ENCODE measurements around the gene FRAS1. TPM values are rescaled to one million over a fixed set of nuclear protein-coding genes. Genes with fewer than 3 reads are reported as not detected.

FRAS1 gene
- total RNA-seq, 4 donors from 2014 or later = 1.0 to 32.5 (median 3.3) TPM

- Histone ChIP-seq H3K27ac (no peak overlapping the region), H3K36me3 (no peaks in the 10 kb centered on the region), H3K9me3 (no peaks in the 10 kb centered on the region), H3K4me1 (no peaks in the 10 kb centered on the region), H3K27me3 (no peaks in the 10 kb centered on the region), H3K4me3 (no peak overlapping the region)
- no peak for DNase-seq
- TF ChIP-seq POLR2A (IDR thresholded peaks at IDR 0.05) = no peak
- intact Hi-C loops (cut with DNase I; ENCODE audit: low total_unique reads) = no loop called here
Measured at GRCh38 chr4:78047366-78047765, 9.8 kb upstream of the FRAS1 start.

- Histone ChIP-seq H3K27ac (peak overlapping the region; percentile 3 to 51), H3K4me1 (no peaks in the 10 kb centered on the region)
- intact Hi-C loops (cut with DNase I; ENCODE audit: low total_unique reads) = no loop called here
Measured at GRCh38 chr4:78056265-78057129, 626 bp upstream of the FRAS1 start.

GRCh38 chr4:78057600-78058550 is 752 bp downstream of the FRAS1 start:
- Histone ChIP-seq H3K9me3 (no peaks in the 10 kb centered on the region), H3K27ac (peak overlapping the region; percentile 5 to 51), H3K36me3 (no peaks in the 10 kb centered on the region), H3K27me3 (no peaks in the 10 kb centered on the region), H3K4me3 (peak overlapping the region; percentile 36 to 46), H3K4me1 (no peaks in the 10 kb centered on the region)
- DNase-seq = peak; percentile 24 to 30
- TF ChIP-seq CTCF (IDR thresholded peaks at IDR 0.05) (no peak), POLR2A (IDR thresholded peaks at IDR 0.05) (no peak)
- intact Hi-C loops (cut with DNase I; ENCODE audit: low total_unique reads) = no loop called here

More at GRCh38 chr4:78056265-78057129, 626 bp upstream of the FRAS1 start:
- Histone ChIP-seq H3K9me3 (no peaks in the 10 kb centered on the region), H3K36me3 (no peaks in the 10 kb centered on the region), H3K4me3 (peak overlapping the region; percentile 36 to 46), H3K27me3 (no peaks in the 10 kb centered on the region)
- TF ChIP-seq POLR2A (IDR thresholded peaks at IDR 0.05) (no peak), CTCF (IDR thresholded peaks at IDR 0.05) (no peak)
- DNase-seq = peak; percentile 56 to 70

GRCh38 chr4:78058591-78059523 is 1.7 kb downstream of the FRAS1 start:
- peak; percentile 17 to 20 for DNase-seq
- Histone ChIP-seq H3K27me3 (no peaks in the 10 kb centered on the region), H3K4me3 (peak overlapping the region; percentile 36 to 46), H3K36me3 (no peaks in the 10 kb centered on the region), H3K4me1 (no peaks in the 10 kb centered on the region), H3K9me3 (no peaks in the 10 kb centered on the region), H3K27ac (peak overlapping the region in 1 of 2 donors; percentile 13)
- intact Hi-C loops (cut with DNase I; ENCODE audit: low total_unique reads) = no loop called here
- TF ChIP-seq POLR2A (IDR thresholded peaks at IDR 0.05) (no peak), CTCF (IDR thresholded peaks at IDR 0.05) (no peak)

- TF ChIP-seq CTCF (IDR thresholded peaks at IDR 0.05) (peak in 2 of 4 experiments; percentile 39 to 47), POLR2A (IDR thresholded peaks at IDR 0.05) (no peak)
- Histone ChIP-seq H3K27me3 (no peaks in the 10 kb centered on the region), H3K4me3 (peak overlapping the region; percentile 36 to 46), H3K9me3 (no peaks in the 10 kb centered on the region), H3K36me3 (no peaks in the 10 kb centered on the region), H3K27ac (no peak overlapping the region), H3K4me1 (no peaks in the 10 kb centered on the region)
- peak in 1 of 2 donors; percentile 18 for DNase-seq
- intact Hi-C loops (cut with DNase I; ENCODE audit: low total_unique reads) = no loop called here
Measured at GRCh38 chr4:78059524-78059889, 2.4 kb downstream of the FRAS1 start.

All from uterus (tissue), 4 donors.